Mammary epithelial cell (primary cell): ENCODE measurements around the gene CD7.

Experiments used
- EZH2 ChIP-seq: IDR thresholded peaks from 2 replicates; pipeline ENCODE4 v1.6.1; 2012; ENCODE audit warnings: low read length, inconsistent platforms, borderline replicate concordance
- TF ChIP-seq, protein P1 (sequence below), 2 donors: IDR thresholded peaks in 1 of 2; conservative IDR thresholded peaks in 1 of 2; 2 replicates each; pipeline ENCODE4 v1.5.1; 2011 to 2012; ENCODE audit warnings: inconsistent platforms in 2 of 2, low read length in 2 of 2, mild to moderate bottlenecking in 2 of 2, control low read depth in 1 of 2, low read depth in 1 of 2; ENCODE audit not compliant: insufficient read depth in 1 of 2; ENCODE audit errors: extremely low read depth in 1 of 2

GRCh38 chr17:82327289-82327688 lies 9.9 kb upstream of the CD7 start:
- TF ChIP-seq, protein P1, sequence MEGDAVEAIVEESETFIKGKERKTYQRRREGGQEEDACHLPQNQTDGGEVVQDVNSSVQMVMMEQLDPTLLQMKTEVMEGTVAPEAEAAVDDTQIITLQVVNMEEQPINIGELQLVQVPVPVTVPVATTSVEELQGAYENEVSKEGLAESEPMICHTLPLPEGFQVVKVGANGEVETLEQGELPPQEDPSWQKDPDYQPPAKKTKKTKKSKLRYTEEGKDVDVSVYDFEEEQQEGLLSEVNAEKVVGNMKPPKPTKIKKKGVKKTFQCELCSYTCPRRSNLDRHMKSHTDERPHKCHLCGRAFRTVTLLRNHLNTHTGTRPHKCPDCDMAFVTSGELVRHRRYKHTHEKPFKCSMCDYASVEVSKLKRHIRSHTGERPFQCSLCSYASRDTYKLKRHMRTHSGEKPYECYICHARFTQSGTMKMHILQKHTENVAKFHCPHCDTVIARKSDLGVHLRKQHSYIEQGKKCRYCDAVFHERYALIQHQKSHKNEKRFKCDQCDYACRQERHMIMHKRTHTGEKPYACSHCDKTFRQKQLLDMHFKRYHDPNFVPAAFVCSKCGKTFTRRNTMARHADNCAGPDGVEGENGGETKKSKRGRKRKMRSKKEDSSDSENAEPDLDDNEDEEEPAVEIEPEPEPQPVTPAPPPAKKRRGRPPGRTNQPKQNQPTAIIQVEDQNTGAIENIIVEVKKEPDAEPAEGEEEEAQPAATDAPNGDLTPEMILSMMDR (conservative IDR thresholded peaks at IDR 0.05 in 1 of 2, IDR thresholded peaks at IDR 0.05 in 1 of 2; ENCODE audit: extremely low read depth in 1 of 2, insufficient read depth in 1 of 2, low read depth in 1 of 2, low read length in 2 of 2) = no peak
- TF ChIP-seq EZH2 = no peak
